ENCODE data around the gene RREB1.

The RREB1 gene, protein sequence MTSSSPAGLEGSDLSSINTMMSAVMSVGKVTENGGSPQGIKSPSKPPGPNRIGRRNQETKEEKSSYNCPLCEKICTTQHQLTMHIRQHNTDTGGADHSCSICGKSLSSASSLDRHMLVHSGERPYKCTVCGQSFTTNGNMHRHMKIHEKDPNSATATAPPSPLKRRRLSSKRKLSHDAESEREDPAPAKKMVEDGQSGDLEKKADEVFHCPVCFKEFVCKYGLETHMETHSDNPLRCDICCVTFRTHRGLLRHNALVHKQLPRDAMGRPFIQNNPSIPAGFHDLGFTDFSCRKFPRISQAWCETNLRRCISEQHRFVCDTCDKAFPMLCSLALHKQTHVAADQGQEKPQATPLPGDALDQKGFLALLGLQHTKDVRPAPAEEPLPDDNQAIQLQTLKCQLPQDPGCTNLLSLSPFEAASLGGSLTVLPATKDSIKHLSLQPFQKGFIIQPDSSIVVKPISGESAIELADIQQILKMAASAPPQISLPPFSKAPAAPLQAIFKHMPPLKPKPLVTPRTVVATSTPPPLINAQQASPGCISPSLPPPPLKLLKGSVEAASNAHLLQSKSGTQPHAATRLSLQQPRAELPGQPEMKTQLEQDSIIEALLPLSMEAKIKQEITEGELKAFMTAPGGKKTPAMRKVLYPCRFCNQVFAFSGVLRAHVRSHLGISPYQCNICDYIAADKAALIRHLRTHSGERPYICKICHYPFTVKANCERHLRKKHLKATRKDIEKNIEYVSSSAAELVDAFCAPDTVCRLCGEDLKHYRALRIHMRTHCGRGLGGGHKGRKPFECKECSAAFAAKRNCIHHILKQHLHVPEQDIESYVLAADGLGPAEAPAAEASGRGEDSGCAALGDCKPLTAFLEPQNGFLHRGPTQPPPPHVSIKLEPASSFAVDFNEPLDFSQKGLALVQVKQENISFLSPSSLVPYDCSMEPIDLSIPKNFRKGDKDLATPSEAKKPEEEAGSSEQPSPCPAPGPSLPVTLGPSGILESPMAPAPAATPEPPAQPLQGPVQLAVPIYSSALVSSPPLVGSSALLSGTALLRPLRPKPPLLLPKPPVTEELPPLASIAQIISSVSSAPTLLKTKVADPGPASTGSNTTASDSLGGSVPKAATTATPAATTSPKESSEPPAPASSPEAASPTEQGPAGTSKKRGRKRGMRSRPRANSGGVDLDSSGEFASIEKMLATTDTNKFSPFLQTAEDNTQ (N-terminal part only)

DNA sequence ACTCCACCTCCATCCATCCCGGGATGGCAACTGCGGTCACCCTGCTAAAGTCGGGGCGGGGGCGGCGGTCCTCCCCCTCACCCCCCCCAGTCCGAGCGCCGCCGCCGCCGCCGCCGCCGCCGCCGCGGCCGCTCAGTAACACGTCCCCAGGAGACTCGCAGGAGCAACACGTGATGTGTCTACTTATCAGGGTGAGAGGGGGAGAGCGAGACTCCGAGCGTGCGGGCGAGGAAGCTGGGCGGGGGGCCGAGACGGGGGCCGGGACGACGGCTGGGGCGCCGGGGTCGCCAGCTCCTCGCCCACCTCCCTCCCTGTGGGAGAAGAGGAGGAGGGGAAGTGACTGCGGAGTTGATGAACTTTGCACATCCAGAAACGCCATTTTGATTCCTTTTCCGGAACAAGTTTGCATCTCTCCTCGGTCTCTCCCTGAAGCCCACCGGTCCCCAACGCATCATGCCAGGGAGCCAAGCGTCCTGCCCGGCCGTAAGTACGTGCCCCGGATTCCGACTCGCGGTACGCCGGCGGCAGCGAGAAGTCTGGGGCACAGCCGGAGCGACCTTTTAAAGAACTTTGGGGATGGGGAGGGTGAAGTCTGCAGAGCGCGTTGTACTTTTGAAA, at the start of gene RREB1:
Gene RREB1, plus strand, starts transcription at position 384 of the 618 bp plus-strand sequence. CDS start 73,951 bp downstream, outside the sequence.
- peak; percentile 43 for DNase-seq (ENCODE audit: low spot score)

DNA sequence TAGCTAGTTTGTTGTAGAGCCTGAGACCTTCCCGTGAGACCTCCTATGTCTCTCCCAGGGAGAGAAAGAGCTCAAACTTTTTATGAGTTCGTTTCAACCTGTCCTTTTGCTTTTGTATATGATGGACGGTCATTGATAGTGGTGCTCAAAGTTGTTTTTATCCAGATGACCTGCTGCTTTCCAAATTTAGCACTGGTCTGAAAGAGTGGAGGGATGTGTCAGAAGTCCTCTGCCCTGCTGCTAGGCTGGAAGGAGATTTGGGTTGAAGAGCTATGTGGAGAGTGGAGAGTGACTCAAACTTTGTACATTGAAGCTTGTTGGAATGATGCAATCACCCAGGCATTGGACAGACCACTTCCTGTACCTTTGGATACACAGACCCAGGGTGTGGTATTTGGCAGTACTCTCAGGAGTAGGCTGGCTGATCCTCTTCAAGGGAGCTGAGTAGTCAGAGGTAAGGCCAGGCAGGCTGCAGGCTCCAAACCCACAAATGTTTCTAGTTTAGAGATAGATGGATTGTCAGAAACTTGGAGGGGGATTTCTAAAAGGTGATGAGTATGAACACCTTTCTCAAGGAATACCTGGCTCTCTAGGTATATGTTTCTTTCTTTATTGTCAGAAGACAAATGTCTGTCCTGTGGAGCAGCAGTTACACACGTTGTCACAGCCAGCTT, 49.4 kb upstream of the RREB1 start:
- no peak for DNase-seq (ENCODE audit: low spot score)

DNA sequence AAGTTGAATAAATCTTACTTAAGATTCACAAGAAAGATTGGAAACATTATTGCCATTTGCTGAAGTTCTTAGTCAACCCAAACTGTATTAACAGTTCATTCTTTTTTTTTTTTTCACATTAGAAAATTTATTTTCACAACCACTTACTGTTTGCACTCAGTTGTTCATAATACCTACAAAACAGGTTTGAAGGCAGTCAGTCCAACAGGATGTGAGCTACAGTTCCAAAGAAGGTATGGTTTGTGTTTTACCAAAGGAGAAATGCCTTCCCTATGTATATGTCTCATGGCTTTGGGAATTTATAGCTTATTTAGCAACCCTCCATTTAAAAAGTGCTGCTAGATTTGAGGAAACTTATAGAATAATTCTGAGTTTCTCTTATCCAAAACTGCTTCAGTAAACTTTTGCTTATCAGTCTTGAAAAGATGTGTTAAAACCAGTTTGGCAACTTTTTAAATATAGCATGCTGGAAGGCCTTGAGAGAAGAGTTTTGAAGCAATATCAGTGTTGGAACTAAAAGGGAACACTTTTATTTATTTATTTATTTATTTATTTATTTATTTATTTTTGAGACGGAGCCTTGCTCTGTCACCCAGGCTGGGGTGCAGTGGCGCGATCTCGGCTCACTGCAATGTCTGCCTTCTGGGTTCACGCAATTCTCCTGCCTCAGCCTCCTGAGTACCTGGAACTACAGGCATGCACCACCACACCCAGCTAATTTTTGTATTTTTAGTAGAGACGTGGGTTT, 46.8 kb upstream of the RREB1 start:
- DNase-seq (ENCODE audit: low spot score), result no peak

DNA sequence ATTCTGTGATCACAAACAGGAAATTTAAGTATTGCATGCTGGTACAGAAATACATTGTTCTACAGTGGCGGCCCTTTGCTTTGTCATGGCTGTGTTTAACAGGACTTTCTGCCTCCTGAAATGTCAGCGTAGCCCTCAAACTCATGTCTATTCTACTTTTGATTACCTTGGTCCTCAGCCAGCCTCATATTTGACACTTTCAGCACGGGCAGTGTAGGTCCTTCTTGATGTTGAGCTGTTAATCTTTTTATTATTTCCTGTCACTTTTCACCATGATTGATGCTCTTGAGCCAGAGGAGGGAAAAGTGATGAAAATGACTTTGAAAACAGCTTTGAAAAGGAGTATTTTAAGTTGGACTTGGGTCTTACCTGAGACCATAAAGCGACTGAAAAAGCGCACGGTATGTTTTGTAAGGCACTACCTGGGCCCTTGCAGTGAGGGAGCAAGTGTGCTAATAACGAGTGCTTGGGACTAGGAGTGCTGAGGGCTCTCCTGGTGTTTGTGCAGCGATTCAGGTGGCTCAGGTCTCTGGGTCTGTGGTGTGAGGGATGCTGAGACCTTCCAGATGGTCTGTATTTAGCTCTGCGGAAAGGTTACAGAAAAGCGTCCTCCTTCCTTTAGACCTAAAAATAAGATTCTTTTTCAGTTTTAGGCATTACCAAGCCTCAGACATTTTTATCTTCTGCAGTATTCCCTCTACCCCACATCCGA, 45.2 kb upstream of the RREB1 start:
- DNase-seq (ENCODE audit: low spot score), result no peak

DNA sequence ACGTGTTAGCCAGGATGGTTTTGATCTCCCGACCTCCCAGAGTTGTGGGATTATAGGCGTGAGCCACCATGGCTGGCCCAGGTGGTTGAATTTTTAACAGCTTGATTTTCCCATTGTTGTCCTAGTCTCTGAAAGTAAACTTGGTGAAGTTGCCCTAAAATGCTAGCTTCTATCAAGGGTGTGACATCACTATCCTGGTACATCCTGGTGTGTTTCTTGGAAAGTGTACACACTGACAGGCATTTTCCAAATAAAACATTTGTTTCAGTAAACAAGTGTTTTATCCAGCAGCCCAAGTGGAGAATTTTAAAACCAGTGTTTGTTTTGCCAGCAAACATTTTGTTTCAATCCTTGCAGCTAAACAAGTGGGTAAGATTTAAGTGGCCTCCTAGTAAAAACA, 40.5 kb upstream of the RREB1 start:
- DNase-seq (ENCODE audit: low spot score), result no peak

DNA sequence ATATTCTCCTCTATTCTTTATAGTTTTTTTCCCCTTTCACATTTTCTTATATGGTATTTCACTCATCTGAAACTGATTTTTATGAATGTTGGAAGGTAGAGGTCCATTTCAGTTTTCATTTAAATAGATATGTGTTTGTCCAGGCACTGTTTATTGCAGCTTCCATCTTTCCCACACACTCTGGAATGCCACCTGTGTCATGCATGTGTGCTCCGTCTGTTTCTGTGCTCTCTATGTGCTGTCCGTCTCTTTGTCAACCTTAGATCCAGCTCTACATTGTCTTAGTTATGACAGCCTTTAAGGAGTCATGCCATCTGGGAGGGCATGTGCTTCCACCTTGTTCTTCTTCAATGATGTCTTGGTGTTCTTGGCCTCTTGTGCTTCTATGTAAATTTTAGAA, 36.4 kb upstream of the RREB1 start:
- no peak for DNase-seq (ENCODE audit: low spot score)

DNA sequence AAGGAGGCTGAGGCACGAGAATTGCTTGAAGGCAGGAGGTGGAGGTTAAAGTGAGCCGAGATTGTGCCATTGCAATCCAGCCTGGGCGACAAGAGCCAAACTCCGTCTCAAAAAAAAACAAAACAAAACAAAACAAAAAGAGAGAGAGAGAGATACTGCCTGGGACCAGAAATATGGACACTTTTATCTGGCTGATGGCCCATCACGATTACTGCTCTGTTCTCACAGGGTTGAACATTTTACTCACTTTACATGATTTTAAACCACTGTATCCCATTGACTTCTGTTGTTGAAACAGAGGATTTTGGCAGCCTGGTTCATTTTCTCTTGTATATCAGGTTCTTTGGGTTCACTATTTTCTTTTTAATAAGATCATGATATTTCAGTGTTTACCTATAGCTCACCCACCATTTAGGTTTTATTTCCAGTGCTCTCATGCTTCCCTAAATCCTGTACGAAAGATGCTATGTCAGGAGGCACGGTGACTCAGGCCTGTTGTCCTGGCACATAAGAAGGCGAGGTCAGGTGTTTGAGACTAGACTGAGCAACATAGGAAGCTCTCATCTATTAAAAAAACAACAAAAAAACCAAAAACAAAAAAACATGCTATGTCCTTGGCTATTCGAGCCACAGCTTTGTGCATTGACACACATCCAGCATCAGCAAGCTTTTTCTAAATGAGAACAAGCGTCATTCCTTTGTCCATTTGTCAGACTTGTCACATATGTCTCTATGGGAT, 34.5 kb upstream of the RREB1 start:
- DNase-seq (ENCODE audit: low spot score), result no peak

DNA sequence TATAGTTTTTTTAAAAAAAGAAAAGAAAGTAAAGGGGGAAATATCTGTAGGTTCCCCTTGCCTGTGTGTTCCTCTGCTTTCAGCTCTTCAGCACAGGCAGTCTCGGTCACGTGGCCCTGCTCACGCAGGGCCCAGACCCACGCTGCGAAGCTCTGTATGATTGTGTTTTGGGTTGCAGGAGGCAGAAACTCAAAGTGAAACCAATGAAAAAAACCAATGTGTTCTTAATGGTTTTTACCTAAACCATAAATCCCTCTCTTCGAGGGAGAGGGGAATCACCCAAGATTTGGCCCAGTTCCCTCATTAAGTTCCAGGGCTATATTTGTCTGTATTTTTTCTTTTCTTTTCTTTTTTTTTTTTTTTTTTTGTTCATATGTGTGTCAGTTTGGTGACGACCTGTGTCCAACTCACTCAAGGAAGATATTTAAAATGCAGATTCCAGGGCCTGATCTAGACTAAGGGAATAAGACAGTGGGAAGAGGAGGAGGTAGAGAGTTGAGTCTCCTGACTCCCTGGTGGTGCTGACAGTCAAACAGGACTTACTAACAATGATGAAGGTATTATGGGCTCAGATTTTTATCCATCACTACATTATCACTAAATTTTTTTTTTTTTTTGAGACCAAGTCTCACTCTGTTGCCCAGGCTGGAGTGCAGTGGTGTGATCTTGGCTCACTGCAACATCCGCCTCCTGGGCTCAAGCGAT, 33.8 kb upstream of the RREB1 start:
- DNase-seq (ENCODE audit: low spot score), result peak; percentile 74

DNA sequence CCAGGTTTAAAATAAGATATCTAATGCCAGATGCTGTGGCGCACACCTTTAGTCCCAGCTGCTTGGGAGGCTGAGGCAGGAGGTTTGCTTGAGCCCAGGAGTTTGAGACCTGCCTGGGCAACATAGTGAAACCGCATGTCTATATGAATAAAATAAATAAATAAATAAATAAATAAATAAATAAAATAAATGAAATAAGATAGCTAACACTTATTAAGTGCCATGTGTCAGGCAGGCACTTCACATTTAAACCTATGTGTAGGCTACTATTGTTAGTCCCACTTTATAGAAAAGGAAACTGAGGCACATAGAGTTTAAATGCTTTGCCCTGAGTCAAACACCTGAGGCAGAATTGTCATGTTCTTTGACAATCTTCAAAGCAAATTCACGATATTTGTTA, 32.9 kb upstream of the RREB1 start:
- no peak for DNase-seq (ENCODE audit: low spot score)

DNA sequence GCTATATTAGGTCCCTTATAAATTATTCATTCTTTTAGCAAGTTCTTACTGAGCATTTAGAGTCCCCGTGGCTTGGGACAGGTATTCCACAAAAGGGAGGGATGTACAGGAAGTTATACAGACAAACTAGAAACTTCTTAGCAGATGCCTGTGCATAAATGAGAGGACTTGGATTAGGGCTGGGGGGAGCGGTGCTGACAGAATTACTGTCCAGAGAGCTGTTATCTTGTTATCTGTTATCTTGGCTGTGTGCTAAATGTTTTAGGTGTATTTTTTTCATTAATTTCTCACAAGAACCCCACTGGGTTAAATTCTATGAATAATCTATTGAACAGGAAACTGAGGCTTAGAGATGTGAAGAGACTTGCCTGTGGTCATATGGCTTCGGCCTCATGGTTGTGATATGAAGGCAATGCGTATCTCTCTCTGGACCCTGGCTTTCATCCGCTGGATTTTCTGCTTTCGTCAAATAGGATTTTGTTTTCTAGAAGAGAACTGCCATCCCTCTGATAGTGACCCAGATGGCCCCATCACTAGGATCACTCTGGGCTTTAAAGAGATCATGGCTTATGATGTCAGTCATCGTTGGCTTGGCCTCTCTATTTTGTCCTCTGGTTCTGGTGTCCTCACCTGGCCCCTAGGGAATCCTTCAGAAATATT, 32.3 kb upstream of the RREB1 start:
- DNase-seq (ENCODE audit: low spot score), result no peak

DNA sequence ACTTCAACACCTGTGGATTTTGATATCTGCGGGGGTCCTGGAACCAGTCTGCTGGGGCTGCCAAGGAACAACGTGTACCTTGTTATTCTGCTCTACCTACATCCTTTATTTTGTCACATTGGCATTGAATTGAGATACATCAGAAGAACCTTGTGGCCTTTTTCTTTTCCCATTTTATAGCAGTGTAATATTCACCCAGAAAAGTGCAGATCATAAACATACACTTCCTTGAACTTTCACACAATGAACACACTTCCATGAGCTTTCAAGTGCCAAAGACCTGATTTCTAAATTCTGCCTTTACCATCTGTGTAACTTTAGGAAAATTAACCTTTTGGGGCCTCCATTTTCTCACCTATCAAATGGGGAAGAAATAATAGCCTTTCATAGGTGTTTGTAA, 29.9 kb upstream of the RREB1 start:
- DNase-seq (ENCODE audit: low spot score), result no peak

DNA sequence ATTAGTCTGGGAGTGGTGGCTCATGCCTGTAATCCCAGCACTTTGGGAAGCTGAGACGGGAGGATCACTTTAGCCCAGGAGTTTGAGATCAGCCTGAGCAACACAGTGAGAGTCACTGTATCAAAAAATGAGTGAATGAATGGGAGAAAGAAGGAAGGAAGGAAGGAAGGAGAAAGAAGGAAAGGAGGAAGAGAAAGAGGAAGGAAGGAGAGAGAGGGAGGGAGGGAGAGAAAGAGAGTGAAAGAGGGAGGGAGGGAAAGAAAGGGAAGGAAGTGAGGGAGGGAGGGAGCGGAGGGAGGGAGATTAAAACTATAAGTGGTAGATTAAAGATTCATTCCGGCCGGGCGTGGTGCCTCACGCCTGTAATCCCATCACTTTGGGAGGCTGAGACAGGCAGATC, 28.9 kb upstream of the RREB1 start:
- no peak for DNase-seq (ENCODE audit: low spot score)

DNA sequence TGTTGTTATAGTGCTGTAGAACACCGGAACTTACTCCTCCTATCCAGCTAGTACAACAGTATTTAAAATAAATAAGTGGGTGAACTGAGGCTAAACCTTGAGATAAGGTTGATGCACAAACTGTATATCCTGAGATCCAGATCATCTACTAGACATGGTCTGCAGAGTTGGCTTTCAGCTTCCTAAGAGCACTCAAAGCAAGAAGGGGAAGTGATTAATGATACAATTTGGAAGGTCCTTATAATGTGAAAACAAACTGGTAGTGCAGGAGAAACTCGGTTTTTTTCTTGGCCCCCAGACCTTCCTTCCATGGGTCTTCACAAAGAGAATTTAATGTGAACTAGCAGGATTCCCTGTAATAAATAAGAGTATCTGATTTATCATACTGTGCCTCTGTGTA, 27.4 kb upstream of the RREB1 start:
- no peak for DNase-seq (ENCODE audit: low spot score)

DNA sequence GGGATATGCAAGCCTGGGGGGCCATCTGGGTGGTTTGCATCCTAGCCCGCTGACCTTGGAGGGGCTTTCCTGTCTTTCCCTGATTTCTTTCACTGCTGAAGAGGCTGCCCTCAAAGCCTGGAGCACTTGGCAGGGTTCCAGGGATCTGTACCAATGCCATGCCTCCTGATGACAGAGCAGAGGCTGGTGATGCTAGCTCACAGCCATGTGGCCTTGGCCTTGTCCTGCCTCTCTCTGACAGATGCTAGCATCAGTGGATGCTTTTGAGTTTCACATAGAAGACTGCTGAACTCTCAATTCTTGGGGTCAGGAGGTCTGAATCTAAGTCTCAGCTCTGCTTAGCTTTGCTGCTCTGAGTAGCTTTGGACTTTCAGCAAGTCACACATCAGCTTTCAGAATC, 21.9 kb upstream of the RREB1 start:
- peak; percentile 35 for DNase-seq (ENCODE audit: low spot score)

DNA sequence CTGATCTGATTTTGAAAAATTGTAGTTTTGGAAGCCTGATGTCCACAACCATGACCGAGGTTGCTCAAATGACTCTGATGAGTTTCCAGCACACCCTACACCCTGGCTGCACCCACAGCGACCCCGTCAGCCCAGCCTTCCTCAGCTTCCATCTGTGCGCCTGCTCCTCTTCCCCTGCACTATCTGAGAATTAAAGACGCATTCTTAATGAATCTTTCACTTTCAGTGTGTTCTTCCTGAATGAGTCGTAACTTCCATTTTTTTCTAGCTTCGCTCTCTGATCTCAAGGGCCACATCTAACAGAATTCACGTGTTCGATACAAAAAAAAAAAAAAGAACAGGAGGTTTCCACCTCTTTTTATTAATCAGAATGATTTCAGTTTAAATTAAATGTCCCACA, 21.3 kb upstream of the RREB1 start:
- peak; percentile 46 for DNase-seq (ENCODE audit: low spot score)

DNA sequence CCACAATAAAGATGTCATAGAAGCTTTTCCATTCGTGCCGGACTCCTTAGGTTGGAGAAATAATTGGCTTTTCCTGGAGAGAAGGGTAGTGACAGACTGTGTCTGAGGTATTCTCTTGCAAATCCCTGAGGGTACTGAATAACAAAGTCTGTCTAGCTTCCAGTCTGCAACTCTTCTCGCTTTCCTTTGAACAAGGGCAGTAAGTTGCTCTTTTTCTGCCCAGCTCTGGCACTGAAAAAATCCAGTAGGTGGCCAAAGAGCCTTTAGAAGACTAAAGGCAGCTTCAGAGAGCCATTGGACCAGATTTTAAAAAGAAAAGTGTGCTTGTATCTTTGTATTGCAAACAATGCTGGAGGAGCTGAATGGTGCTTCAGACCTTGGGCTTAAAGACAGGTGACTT, 20.7 kb upstream of the RREB1 start:
- peak; percentile 40 for DNase-seq (ENCODE audit: low spot score)

DNA sequence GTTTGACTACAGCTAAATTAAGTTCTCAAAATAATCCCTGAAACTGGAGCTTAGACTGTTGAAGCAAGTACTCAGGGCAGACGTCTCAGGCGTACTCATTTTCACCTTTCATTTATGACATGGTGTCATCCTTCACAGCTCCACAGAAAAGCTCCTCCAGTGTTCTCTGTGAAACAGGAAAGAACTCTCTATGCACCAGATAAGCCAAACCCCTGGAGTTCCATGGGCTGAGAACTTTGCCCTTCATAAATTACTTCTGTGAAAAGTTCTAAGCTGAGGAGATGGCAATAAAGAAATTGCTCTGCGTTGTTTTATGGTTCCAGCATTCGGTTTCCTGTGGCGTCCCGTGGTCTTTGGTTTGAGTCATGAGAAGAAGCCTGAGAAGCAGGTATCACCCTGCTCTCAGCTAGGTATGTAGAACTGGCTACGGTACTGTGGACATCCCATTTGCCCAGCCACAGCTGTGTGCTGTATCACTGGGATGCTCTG, 20.2 kb upstream of the RREB1 start:
- no peak for DNase-seq (ENCODE audit: low spot score)
